HG02623 (cell line): ENCODE results near the gene RNF20.
"Not testable (repeated sequence)": the region's sequence is repeated elsewhere in the genome, so short reads cannot be mapped to it uniquely, and the experiment has no call there.

Experiments
- ATAC-seq: cut with Tn5 transposase; IDR thresholded peaks from one replicate; pipeline ENCODE4 v1.9.1; 2021; ENCODE audit warnings: moderate library complexity; ENCODE audit not compliant: unreplicated experiment

The RNF20 gene

DNA sequence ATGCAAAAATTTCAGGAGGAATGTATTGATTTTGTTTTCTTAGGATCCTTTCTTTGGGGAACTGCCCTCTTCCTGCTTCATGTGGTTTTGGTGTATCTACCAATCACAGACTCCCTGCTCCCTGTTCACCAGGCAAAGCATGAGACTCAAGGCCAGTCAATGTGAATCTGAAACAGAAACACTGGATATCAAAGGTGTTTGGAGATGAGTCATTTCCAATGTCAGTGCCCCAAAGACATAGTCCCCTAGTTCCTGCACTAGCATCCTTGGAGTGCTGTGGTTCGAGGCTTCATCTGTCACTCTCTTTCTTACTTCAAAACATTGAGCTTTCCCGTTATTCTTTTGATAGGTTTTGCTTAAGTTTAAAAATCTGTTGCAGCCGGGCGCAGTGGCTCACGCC lies 53.0 kb downstream of the RNF20 start:
- ATAC-seq = peak; percentile 89

DNA sequence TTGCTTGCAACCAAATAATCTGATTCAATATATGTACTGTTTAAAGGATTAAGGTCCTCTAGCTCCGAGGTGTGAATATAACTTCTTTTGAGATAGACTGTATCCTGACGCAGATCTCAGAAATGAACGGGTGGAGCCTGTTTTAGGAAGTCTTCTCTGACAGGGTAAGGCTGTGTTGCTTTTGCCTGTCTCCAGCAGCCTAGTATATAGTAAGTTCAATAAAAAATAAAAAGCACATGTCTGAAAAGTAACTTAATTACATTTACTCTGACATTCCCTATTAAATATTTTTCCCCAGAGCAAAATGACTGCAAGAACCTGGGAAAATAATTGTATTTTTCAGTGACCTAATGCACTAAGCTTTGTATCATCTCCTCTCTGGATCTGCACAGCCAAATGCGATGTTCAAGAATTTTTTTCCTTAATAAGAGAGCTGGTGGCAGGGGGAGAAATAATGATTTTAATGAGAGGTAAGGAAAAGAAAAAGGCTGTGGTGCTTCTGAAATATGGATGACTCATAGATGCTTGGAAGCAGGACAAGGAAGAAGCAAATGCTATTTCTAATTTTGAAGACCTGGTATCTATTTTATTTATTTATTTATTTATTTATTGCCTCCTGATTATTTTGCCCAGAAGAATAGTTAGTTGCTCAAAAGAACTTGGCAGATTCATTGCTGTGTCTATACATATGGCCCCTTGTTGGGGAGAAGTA lies 53.8 kb downstream of the RNF20 start:
- ATAC-seq = no peak

DNA sequence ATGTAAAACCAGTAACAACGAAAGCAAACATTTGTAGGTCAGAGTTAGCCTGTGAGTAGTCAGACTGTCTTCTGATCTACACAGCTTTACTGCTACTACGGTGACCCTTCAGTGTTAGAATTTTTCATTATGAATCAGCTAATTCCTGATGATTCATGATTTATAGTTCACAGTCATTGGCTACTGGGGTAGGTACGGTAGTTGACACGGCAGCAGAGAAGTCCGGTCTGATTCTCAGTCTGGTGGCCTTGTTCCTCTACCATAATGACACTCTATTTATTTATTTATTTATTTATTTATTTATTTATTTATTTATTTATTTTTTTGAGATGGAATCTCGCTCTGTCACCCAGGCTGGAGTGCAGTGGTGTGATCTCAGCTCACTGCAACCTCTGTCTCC lies 56.4 kb downstream of the RNF20 start:
- not testable (repeated sequence) for ATAC-seq

DNA sequence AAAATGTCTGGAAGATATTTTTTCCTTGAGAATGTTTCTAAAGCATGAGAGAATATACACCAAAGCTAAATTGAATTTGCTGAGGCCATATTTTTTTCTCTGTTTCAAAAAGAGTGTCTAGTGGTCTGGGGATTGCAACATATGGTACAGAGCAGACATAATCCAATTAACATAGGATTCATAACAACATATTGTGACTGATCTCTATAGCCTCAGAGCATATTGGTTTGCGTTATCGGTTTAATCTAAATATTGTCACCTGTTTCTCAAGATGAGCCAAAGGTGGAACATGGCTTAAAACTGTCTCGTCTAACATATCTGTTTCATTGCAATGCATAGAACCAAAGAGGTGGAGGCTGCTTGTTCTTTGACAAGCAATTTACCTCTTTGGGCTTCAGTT lies 57.2 kb downstream of the RNF20 start:
- ATAC-seq = no peak

DNA sequence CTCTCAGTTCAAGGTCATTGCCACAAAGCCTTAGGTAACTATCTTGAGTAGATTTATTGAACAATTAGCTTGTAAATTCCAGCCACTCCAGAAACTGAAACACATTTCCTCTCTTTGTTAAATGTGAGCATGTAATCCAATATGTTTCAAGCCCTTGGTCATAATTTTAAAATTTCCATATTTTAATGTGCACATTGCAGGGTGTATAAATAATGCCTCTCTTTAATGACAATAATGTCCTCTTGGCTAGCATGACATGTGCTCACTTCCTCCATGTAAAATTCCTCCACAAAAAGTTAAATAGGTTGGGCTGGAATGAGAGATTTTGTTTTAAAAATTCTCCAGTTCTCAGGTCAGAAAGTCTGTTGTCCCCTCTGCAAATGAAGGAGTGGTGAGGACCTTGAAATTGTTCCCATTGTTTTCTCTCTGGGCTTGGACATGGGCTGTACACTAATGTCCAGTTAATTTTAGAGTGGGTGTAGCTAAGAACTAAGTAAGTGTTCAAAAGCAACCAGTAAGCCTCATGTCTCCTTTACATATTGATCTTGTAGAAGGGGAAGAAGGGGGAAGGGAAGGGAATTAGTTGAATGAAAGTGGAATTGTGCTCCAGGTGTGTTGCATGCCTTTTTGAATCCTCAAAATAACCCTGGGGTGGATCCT lies 58.3 kb downstream of the RNF20 start:
- ATAC-seq = no peak

DNA sequence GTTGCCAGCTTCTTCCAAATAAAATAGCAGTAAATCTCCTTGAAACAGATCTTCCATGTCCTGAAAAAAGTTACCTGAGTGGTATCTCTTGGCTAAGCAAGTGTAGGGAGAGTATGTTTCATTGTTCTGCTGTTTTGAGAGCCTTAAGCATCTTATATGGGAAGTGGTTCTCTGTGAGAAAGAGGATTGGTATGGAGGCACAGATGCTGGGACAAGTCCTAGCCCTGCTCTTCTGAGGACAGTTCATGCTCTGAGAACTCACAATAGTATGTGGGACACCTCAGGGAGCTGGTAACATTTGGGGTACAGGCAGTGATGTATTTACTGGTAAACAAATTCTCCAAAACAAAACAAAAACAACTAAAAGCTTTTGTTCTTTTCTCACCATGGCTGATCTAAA lies 59.1 kb downstream of the RNF20 start:
- ATAC-seq = no peak

DNA sequence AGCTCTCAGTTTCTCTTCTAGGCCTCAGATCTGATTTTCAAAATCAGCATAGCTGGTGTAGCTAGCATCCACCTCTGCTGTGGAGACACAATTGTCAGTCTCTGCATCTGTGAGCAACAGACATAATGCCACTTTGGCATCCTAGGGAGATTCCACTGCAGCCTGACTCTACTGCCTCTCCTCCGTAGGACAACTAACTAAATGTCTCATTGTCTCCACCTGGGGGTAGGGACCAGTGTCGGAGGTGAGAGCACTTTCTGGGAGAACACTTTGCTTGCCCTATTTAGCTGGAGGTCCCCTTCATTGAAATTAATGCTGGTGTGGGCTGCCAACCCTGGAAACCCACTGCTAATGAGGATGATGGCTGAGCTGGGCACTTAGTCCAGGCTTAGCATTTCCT lies 59.7 kb downstream of the RNF20 start:
- ATAC-seq = no peak

DNA sequence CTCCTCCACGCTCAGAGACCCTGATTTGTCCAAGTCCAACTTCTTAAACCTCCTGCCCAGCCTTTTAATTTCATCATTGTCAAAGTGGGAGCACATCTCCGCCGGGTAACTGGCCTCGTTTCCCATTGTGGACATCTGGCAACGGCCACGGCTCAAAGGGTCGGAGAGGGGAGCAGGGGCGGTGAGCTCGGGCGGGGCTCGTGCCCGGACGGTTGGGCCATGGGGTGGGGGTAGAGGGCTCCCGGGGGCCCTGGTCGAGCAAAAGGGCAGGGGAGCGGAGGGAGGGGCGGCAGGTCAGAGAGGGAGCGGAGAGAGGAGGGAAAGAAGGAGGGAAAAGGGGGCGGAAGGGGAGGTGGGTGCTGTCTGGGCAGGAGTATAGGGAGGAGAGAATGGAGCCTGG lies 61.1 kb downstream of the RNF20 start, which contains the start of gene PPP3R2:
Gene PPP3R2 (minus strand): TSS at position 174 of the 400 bp plus-strand sequence. CDS start 48 bp downstream, at position 126.
- ATAC-seq = no peak

DNA sequence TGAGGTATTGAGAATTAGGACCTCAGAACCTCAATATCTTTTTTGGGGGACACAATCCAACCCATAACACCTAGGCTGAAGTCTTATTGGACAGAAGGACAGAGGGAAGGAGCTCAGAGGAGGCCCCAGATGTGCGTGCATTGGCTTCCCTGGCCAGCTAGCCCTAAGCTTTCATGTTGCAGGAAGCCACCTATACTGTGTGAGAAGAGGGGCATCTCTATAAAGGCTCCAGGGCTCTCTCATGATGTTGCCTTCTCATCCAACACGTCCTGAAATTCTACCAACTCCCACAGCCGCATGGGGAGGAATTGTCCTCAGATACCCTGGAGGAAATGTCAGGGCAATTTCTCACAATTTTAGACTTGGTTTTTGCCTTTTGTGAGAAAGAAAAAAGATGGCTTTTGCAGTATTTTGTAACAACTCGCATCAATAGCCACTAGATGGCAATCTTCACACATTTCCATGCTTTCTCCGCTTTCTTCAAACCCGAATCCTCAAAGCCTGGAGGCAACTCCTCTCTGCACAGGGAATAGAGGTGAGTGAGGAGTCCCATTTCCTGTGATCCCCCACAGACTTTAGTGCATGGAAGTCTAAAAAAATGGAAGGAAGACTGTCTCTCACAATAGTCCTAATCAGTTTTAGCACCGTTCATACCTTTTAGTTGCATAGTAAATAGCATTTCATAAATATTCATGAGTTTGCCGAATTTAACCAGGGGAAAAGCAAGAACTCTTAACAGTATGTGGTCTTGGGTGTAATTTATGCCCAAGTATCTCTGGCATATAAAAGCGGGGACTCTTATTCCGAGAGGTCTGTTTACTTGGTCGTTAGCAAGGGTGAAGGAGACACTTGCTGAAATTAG lies 68.5 kb downstream of the RNF20 start:
- no peak for ATAC-seq

DNA sequence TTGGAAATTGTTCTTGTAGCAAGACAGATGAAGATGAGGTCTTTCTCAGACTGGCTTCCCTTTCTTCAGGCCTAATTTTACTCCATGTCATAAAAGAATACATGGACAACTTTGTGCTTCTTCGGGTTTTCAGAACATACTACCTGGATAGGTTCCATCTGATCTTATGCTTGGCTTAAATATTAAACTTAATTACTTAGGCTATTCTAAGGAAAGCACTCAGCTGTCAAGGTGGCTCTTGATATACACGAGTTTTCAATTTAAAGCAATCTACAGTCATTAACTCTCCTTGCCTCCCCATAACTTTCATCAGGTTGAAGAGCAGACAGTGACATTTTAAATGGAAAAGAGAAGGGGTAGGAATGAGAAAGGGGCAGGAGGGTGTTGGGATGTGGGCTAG lies 70.6 kb downstream of the RNF20 start:
- no peak for ATAC-seq

DNA sequence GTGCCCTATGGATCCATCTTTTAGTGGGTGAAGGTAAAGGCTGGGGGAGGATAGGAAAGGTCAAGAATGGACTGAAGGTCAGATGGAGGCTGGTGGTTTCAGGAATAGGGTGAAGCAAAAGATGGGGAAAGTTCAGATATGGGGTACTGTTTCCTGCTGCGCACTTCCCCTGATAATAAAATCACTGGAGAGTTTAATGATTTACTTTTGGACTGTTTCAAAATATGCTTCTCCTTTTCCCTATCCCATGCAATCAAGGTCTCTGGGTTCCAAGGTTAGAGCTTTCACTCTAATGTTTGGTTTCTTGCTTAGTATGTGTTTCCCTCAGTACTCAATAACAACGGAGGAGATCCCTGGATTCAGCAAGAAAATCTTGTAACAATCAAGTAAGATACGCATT lies 71.9 kb downstream of the RNF20 start:
- ATAC-seq = no peak
